Endometrial microvascular endothelial cells (primary cell): ENCODE results near the gene MREG. TPM values are rescaled to one million over a fixed set of nuclear protein-coding genes. Genes with fewer than 3 reads are reported as not detected.
"Not testable (repeated sequence)": the region's sequence is repeated elsewhere in the genome, so short reads cannot be mapped to it uniquely, and the experiment has no call there.

Experiments
- in situ Hi-C: cut with HindIII; loops from 2 replicates; pipeline ENCODE4 v1.10.0; 2017; ENCODE audit warnings: low sequenced_read_pairs, low pct_unique_long_range_greater_than_20kb; ENCODE audit errors: inconsistent ontology term
- total RNA-seq: library from RNA; depleted of rRNA; stranded (reverse); fragments of >200 nt; gene quantifications from one replicate; pipeline ENCODE4 v1.2.3, GENCODE V29; 2015; ENCODE audit errors: inconsistent ontology term

MREG gene
- total RNA-seq, 1 donor from 2014 or later: 5.9 TPM

- in situ Hi-C loops: no loop called here
Observed at GRCh38 chr2:215969131-215969841, 44.1 kb downstream of the MREG start.

DNA sequence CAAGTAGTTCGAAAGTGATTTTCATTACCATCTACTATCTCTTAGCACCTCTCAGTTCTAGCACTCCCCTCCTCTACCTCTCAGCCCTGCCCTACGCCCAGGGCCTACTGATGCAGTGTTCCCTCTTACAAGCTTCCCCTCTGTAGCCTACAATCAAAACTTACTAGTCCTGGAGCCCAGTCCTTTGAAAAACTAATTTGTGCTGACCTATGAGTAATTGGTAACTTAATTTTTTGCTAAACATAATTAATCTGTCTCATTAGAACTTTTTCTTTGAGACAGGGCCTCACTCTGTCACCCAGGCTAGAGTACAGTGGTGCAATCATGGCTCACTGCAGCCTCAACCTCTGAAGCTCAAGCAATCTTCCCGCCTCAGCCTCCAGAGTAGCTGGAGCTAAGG lies 44.9 kb downstream of the MREG start:
- in situ Hi-C loops: no loop called here

DNA sequence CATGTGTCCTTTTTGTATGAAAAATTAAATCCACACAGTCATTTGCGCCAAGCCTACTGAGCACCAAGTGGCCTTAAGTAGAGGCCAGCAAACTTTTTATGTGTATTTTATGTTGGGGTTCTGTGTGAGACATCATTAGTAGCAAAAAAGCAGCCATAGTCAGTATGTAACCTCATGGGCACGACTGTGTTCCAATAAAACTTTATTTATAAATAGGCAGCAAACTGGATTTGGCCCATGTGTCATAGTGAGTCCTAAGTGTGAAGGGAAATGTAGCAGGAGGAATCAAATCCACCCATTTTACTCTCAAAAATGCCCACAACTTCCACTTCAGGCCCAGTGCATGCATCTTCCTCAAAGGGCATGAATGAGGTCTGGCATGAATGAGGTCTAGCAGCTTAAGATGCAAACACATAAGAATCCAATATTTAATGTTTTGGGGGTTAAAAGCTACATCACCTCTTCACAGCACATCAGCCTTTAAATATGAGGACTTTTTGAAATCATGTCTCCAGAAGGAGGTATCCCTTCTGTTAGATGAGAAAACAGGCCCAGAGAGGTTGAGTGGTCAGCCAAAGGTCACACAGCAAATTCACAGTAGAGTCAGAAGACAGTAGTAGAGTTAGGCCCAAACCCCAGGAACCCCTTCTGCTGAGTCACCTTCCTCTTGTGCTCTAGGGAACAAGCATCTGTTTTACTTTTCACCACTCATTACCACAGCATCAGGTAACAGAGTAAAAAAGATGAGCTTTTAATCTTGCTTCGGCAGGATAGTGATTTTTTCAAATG lies 45.6 kb downstream of the MREG start:
- in situ Hi-C loops: no loop called here

GRCh38 chr2:215966951-215967350 lies 46.4 kb downstream of the MREG start:
- in situ Hi-C loops: no loop called here

DNA sequence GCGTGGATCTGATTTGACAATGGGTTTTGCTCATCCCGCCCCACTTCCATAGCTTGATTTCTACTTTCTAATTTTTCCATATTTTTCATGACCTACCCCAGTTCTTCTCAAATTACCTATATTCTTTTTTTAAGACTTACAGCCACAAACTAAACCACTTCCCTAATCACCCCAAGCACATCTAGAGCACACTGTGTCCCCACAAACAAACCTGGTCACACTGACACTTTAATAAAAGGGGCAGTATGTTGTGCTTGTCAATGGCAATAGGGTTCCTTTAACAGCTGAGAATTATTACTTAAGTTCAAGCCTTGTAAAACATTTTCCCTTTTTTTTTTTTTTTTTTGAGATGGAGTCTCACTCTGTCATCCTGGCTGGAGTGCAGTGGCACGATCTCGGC lies 47.1 kb downstream of the MREG start:
- in situ Hi-C loops: no loop called here

DNA sequence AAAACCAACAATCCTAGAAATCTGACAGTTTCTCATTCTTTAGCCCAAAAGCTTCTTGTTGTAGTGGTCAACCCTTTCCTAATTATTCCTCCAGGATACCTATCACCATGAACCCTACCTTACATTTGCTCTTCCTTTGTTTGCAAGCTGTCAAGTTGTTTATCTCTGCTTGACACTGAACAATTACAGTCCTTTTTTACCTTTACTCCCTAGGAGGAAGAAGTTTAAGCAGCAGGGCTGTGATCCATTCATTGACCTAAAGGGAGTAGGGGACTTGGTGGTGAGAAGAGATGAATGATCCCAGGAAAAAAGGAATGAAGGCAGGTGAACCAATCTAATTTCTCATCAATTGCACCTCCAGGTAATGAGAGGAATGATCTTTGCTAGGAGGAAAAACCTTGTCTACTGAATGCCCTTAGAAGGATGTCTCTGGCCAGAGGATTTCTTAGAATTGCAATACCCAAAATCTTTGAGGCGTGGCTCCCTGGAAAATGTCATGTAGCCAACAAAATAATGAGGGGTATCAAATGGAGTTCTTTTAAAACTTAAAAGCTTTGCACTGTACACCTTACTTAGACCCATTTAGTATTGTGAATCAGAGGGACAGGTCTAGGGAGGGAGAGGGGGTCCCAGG lies 47.7 kb downstream of the MREG start:
- in situ Hi-C loops: no loop called here

- in situ Hi-C loops: no loop called here
Observed at GRCh38 chr2:215961981-215962380, 51.4 kb downstream of the MREG start.

GRCh38 chr2:215958257-215958656 lies 55.1 kb downstream of the MREG start:
- in situ Hi-C loops: no loop called here

- in situ Hi-C loops: not testable (repeated sequence)
Observed at GRCh38 chr2:215957354-215958122, 55.8 kb downstream of the MREG start.

GRCh38 chr2:215952860-215953637 lies 60.3 kb downstream of the MREG start:
- in situ Hi-C loops: no loop called here

DNA sequence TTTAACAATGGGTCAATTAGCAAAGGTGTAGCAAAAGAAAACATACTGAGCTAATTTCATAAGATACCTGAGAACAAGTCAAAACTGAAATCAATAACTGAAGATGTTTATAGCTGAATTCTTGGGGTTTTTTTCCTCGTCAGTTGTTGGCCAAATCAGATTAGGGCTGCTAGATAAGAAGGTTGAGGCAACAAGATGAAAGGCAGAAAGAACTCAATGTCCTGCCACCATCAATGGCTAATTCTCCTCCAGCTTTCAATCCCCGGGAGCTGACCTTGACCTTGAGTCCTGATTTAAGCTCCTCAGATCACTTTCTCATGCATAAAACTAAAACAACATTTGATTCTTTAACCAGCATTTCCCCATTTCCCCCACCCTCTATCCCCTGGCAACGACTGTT lies 61.8 kb downstream of the MREG start:
- in situ Hi-C loops: no loop called here

GRCh38 chr2:215949991-215950404 lies 63.4 kb downstream of the MREG start:
- in situ Hi-C loops: no loop called here

DNA sequence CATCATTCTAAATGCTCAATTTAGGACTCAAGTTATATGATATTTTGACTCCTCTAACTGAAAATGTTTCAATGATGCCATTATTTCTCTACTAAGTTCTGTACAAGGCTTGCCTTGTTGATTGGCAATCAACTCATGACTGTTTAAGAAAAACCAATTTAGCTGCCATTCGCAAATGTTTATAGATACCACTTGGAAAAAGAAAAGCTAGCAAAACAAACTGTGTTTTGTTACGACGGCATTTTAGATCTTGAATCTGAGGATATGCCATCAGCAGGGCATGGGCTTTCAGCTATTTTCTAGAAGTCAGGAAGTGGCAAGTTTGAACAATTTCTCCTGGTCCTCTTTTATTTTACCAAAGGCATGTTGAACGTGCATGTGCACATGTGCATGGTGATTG lies 65.3 kb downstream of the MREG start:
- in situ Hi-C loops: no loop called here

- in situ Hi-C loops: no loop called here
Observed at GRCh38 chr2:215946586-215946985, 66.8 kb downstream of the MREG start.

DNA sequence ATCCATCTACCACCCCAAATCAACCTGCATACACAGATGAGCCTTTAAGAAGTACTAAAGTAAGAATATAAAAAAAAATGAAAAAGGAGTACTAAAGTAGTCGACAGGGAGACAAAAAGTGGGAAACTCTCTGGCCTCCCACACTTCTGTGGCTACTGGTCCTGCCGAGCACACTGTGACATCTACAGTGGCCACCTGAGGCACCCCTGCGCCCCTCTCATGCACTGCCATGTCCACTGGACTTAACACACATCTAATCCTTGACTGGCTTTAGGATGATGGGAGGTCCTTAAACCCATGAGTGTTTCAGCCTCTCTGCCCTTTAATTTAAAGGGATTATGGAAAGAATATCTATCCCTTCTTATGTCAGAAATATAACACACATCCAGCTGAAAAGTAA lies 71.2 kb downstream of the MREG start:
- in situ Hi-C loops: no loop called here

- in situ Hi-C loops: no loop called here
Observed at GRCh38 chr2:215941726-215942125, 71.6 kb downstream of the MREG start.

DNA sequence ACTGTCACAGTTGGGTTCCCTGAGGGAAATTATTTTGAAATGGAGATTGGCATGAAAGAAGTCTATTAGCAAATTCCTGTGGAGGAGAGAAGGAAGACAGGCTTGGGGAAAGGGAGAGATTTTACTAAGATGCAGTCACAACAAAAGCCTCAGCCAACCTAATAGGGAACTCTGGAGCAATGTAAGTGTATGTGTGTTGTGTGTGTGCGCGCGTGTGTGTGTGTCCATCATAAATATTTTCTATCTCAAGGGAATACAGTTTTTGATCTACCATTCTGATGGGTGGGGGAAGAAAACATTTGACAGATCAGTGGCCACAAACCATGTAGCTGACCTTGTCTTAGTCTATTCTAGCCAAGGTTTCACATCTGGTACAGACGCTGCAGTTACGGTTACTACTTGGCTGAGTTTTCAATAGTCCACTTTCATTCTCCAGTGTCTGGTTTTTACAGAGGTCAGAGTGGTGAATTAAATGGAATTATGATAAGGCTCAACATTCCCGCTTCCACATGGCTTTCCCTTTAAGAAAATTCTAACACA lies 72.6 kb downstream of the MREG start:
- in situ Hi-C loops: no loop called here

GRCh38 chr2:215937190-215937589 lies 76.2 kb downstream of the MREG start:
- in situ Hi-C loops: no loop called here
